K562 (cell line): ENCODE data around the gene EXOC4.

Experiments used
- CBFB ChIP-seq: sonication (generic); formaldehyde crosslinking; IDR thresholded peaks from 2 replicates; pipeline ENCODE4 v1.4.0; 2020; ENCODE audit warnings: mild to moderate bottlenecking, missing genetic modification reagents
- HLTF ChIP-seq: fragments of 450-650 bp; IDR thresholded peaks from 2 replicates; pipeline ENCODE4 v1.6.1; 2016
- NFATC3 ChIP-seq: fragments of 450-650 bp; IDR thresholded peaks from 2 replicates; pipeline ENCODE4 v1.6.1; 2017; ENCODE audit warnings: mild to moderate bottlenecking
- POLR2A ChIP-seq: fragments of 450-650 bp; conservative IDR thresholded peaks from 2 replicates; pipeline ENCODE4 v1.6.1; 2016
- TAF7 ChIP-seq: fragments of 450-650 bp; IDR thresholded peaks from 2 replicates; pipeline ENCODE4 v1.6.1; 2016; ENCODE audit warnings: missing genetic modification characterization, missing compliant biosample characterization
- TF ChIP-seq, protein P1 (sequence below): sonication (generic); formaldehyde crosslinking; IDR thresholded peaks from 2 replicates; pipeline ENCODE4 v1.8.1; 2023; ENCODE audit warnings: missing genetic modification reagents, mild to moderate bottlenecking, borderline replicate concordance
- TF ChIP-seq, protein P2 (sequence below): fragments of 450-650 bp; IDR thresholded peaks from 2 replicates; pipeline ENCODE4 v1.6.1; 2016; ENCODE audit warnings: low read depth, mild to moderate bottlenecking, moderate library complexity
- TF ChIP-seq, protein P3 (sequence below), 3 experiments: IDR thresholded peaks in 2 of 3; conservative IDR thresholded peaks in 1 of 3; 2 replicates each; pipeline ENCODE4 v1.5.1; 2011 to 2012; ENCODE audit warnings: low read length in 3 of 3, mild to moderate bottlenecking in 3 of 3, control low read depth in 2 of 3, improper control_type of control experiment in 1 of 3, inconsistent platforms in 1 of 3, low read depth in 1 of 3, mixed read lengths in 1 of 3, moderate library complexity in 1 of 3; ENCODE audit not compliant: insufficient read depth in 2 of 3
- TF ChIP-seq, protein P4 (sequence below): sonication (generic); formaldehyde crosslinking; IDR thresholded peaks from 2 replicates; pipeline ENCODE4 v1.8.0; 2023; ENCODE audit warnings: missing genetic modification reagents, mild to moderate bottlenecking, borderline replicate concordance

DNA sequence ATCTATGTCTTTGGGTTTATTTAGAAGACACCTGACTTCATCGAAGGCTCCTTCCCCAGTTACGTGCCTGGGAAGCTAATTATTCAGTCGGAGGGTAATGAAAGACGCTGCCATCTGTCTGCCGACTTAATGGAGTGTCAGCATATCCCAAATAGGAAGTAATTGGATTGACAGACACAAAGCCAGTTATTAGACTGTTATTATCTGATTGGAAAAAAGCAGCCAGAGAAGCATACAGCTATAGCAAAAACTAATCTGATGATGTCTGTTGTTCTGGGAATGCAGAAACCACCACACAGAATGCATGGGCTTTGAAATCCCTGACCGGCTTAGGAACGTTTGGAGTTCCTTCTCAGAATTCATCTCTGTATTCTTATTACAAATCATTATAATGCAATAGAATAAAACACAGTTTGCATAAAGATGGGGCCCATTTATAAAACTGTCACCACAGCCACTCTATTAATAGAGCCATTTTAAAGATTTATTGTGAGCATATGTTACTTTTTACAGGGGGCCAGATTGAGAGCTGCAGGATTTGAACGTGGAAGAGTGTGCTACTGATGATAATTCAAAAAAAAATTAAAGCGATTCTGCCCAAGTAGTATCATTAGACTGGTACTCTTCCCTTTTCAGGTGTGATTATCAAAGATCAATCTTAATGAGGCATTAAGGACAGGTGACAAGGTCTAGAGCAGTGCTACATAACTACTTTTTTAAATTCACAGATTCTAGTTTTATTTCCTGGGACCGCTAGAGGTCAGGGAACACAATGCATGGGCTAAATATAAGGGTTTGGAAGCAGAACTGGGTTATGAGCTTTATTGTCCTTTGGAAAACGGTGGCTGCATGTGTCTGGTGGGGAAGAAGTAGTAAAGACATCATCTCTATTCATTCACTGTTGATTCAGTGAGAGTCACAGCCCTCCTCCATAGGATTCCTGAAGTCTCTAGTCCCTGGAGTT lies 544.2 kb downstream of the EXOC4 start:
- TF ChIP-seq, protein P1, sequence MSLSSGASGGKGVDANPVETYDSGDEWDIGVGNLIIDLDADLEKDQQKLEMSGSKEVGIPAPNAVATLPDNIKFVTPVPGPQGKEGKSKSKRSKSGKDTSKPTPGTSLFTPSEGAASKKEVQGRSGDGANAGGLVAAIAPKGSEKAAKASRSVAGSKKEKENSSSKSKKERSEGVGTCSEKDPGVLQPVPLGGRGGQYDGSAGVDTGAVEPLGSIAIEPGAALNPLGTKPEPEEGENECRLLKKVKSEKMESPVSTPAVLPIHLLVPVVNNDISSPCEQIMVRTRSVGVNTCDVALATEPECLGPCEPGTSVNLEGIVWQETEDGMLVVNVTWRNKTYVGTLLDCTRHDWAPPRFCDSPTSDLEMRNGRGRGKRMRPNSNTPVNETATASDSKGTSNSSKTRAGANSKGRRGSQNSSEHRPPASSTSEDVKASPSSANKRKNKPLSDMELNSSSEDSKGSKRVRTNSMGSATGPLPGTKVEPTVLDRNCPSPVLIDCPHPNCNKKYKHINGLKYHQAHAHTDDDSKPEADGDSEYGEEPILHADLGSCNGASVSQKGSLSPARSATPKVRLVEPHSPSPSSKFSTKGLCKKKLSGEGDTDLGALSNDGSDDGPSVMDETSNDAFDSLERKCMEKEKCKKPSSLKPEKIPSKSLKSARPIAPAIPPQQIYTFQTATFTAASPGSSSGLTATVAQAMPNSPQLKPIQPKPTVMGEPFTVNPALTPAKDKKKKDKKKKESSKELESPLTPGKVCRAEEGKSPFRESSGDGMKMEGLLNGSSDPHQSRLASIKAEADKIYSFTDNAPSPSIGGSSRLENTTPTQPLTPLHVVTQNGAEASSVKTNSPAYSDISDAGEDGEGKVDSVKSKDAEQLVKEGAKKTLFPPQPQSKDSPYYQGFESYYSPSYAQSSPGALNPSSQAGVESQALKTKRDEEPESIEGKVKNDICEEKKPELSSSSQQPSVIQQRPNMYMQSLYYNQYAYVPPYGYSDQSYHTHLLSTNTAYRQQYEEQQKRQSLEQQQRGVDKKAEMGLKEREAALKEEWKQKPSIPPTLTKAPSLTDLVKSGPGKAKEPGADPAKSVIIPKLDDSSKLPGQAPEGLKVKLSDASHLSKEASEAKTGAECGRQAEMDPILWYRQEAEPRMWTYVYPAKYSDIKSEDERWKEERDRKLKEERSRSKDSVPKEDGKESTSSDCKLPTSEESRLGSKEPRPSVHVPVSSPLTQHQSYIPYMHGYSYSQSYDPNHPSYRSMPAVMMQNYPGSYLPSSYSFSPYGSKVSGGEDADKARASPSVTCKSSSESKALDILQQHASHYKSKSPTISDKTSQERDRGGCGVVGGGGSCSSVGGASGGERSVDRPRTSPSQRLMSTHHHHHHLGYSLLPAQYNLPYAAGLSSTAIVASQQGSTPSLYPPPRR (CRISPR knock-in tag) = no peak
- TF ChIP-seq HLTF = no peak
- TF ChIP-seq NFATC3 = no peak
- TF ChIP-seq, protein P2, sequence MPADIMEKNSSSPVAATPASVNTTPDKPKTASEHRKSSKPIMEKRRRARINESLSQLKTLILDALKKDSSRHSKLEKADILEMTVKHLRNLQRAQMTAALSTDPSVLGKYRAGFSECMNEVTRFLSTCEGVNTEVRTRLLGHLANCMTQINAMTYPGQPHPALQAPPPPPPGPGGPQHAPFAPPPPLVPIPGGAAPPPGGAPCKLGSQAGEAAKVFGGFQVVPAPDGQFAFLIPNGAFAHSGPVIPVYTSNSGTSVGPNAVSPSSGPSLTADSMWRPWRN = no peak
- TF ChIP-seq, protein P3, sequence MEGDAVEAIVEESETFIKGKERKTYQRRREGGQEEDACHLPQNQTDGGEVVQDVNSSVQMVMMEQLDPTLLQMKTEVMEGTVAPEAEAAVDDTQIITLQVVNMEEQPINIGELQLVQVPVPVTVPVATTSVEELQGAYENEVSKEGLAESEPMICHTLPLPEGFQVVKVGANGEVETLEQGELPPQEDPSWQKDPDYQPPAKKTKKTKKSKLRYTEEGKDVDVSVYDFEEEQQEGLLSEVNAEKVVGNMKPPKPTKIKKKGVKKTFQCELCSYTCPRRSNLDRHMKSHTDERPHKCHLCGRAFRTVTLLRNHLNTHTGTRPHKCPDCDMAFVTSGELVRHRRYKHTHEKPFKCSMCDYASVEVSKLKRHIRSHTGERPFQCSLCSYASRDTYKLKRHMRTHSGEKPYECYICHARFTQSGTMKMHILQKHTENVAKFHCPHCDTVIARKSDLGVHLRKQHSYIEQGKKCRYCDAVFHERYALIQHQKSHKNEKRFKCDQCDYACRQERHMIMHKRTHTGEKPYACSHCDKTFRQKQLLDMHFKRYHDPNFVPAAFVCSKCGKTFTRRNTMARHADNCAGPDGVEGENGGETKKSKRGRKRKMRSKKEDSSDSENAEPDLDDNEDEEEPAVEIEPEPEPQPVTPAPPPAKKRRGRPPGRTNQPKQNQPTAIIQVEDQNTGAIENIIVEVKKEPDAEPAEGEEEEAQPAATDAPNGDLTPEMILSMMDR (IDR thresholded peaks at IDR 0.05 in 2 of 3, conservative IDR thresholded peaks at IDR 0.05 in 1 of 3; ENCODE audit: insufficient read depth in 2 of 3, low read depth in 1 of 3, low read length in 3 of 3) = no peak
- TF ChIP-seq POLR2A = no peak
- no peak for TF ChIP-seq CBFB
- no peak for TF ChIP-seq TAF7 (tag)
- TF ChIP-seq, protein P4, sequence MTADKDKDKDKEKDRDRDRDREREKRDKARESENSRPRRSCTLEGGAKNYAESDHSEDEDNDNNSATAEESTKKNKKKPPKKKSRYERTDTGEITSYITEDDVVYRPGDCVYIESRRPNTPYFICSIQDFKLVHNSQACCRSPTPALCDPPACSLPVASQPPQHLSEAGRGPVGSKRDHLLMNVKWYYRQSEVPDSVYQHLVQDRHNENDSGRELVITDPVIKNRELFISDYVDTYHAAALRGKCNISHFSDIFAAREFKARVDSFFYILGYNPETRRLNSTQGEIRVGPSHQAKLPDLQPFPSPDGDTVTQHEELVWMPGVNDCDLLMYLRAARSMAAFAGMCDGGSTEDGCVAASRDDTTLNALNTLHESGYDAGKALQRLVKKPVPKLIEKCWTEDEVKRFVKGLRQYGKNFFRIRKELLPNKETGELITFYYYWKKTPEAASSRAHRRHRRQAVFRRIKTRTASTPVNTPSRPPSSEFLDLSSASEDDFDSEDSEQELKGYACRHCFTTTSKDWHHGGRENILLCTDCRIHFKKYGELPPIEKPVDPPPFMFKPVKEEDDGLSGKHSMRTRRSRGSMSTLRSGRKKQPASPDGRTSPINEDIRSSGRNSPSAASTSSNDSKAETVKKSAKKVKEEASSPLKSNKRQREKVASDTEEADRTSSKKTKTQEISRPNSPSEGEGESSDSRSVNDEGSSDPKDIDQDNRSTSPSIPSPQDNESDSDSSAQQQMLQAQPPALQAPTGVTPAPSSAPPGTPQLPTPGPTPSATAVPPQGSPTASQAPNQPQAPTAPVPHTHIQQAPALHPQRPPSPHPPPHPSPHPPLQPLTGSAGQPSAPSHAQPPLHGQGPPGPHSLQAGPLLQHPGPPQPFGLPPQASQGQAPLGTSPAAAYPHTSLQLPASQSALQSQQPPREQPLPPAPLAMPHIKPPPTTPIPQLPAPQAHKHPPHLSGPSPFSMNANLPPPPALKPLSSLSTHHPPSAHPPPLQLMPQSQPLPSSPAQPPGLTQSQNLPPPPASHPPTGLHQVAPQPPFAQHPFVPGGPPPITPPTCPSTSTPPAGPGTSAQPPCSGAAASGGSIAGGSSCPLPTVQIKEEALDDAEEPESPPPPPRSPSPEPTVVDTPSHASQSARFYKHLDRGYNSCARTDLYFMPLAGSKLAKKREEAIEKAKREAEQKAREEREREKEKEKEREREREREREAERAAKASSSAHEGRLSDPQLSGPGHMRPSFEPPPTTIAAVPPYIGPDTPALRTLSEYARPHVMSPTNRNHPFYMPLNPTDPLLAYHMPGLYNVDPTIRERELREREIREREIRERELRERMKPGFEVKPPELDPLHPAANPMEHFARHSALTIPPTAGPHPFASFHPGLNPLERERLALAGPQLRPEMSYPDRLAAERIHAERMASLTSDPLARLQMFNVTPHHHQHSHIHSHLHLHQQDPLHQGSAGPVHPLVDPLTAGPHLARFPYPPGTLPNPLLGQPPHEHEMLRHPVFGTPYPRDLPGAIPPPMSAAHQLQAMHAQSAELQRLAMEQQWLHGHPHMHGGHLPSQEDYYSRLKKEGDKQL (CRISPR knock-in tag) = no peak
